OCI-LY3 (cell line): Measurements from ENCODE around the gene EMID1.

Source experiments
- CTCF ChIP-seq: fragments of 200-600, 300-600 bp; sonication (generic); IDR thresholded peaks from 2 replicates; pipeline ENCODE4 v1.5.1; 2014; ENCODE audit warnings: antibody characterized with exemption, low read length, low read depth
- EZH2phosphoT487 ChIP-seq: fragments of 200-600 bp; shearing (Covaris generic); IDR thresholded peaks from 2 replicates; pipeline ENCODE4 v1.6.1; 2018; ENCODE audit warnings: antibody characterized with exemption, mixed run types, low read depth

GRCh38 chr22:29172216-29172615 lies 33.5 kb upstream of the EMID1 start:
- TF ChIP-seq CTCF: no peak
- no peak for TF ChIP-seq EZH2phosphoT487
